Prostate gland (tissue), 2 donors: ENCODE measurements around the gene WNT5B.

Source experiments
- CTCF ChIP-seq, 4 experiments: fragments of 200-600 bp in 2 of 4; fragments of 450-650 bp in 2 of 4; sonication (generic) in 2 of 4; IDR thresholded peaks; 1 replicate in 3 of 4; 2 replicates in 1 of 4; pipeline ENCODE4 v1.5.1; 2016 to 2019; ENCODE audit warnings: antibody characterized with exemption in 4 of 4, mild to moderate bottlenecking in 2 of 4, moderate library complexity in 2 of 4
- POLR2A ChIP-seq: fragments of 450-650 bp; IDR thresholded peaks from one replicate; pipeline ENCODE4 v1.6.1; 2016; ENCODE audit warnings: antibody characterized with exemption, mild to moderate bottlenecking

- TF ChIP-seq POLR2A (no peak), CTCF (IDR thresholded peaks at IDR 0.05) (no peak)
Observed at GRCh38 chr12:1639538-1639937, 10.5 kb downstream of the WNT5B start.
